ENCODE results near the gene AMZ2.

Gene AMZ2

GRCh38 chr17:68296217-68297191 lies 48.7 kb downstream of the AMZ2 start:
- Histone ChIP-seq H3K27me3 (ENCODE audit: control insufficient read depth, insufficient read depth, low read length) (peaks cover 18% of the 10 kb centered on the region), H3K36me3 (ENCODE audit: control insufficient read depth, low read depth, low read length) (no peaks in the 10 kb centered on the region), H3K4me3 (ENCODE audit: low read length) (no peak overlapping the region), H3K9ac (ENCODE audit: low read length) (no peak overlapping the region), H3K27ac (ENCODE audit: low read length) (no peak overlapping the region), H3K9me3 (ENCODE audit: control insufficient read depth, low read depth, low read length) (no peaks in the 10 kb centered on the region), H3K4me1 (ENCODE audit: control insufficient read depth, low read depth, low read length) (peaks cover 32% of the 10 kb centered on the region)

GRCh38 chr17:68297195-68297594 lies 49.4 kb downstream of the AMZ2 start:
- no peak overlapping the region for H3K9ac ChIP-seq (ENCODE audit: low read length)
- peaks cover 39% of the 10 kb centered on the region for H3K4me1 ChIP-seq (ENCODE audit: control insufficient read depth, low read depth, low read length)
- peaks cover 15% of the 10 kb centered on the region for H3K27me3 ChIP-seq (ENCODE audit: control insufficient read depth, insufficient read depth, low read length)
- no peaks in the 10 kb centered on the region for H3K9me3 ChIP-seq (ENCODE audit: control insufficient read depth, low read depth, low read length)
- H3K36me3 ChIP-seq (ENCODE audit: control insufficient read depth, low read depth, low read length), result no peaks in the 10 kb centered on the region
- H3K4me3 ChIP-seq (ENCODE audit: low read length), result no peak overlapping the region
- no peak overlapping the region for H3K27ac ChIP-seq (ENCODE audit: low read length)

GRCh38 chr17:68298601-68299000 lies 50.8 kb downstream of the AMZ2 start:
- peaks cover 44% of the 10 kb centered on the region for H3K4me1 ChIP-seq (ENCODE audit: control insufficient read depth, low read depth, low read length)
- no peak overlapping the region for H3K9ac ChIP-seq (ENCODE audit: low read length)

GRCh38 chr17:68299817-68300216 lies 52.0 kb downstream of the AMZ2 start:
- H3K4me1 ChIP-seq (ENCODE audit: control insufficient read depth, low read depth, low read length), result peaks cover 32% of the 10 kb centered on the region
- H3K4me3 ChIP-seq (ENCODE audit: low read length), result no peak overlapping the region
- H3K27me3 ChIP-seq (ENCODE audit: control insufficient read depth, insufficient read depth, low read length), result no peaks in the 10 kb centered on the region
- no peak overlapping the region for H3K9ac ChIP-seq (ENCODE audit: low read length)
- H3K36me3 ChIP-seq (ENCODE audit: control insufficient read depth, low read depth, low read length), result no peaks in the 10 kb centered on the region
- no peaks in the 10 kb centered on the region for H3K9me3 ChIP-seq (ENCODE audit: control insufficient read depth, low read depth, low read length)
- H3K27ac ChIP-seq (ENCODE audit: low read length), result no peak overlapping the region

More at GRCh38 chr17:68298601-68299000, 50.8 kb downstream of the AMZ2 start:
- no peak overlapping the region for H3K4me3 ChIP-seq (ENCODE audit: low read length)
- no peak overlapping the region for H3K27ac ChIP-seq (ENCODE audit: low read length)
- H3K36me3 ChIP-seq (ENCODE audit: control insufficient read depth, low read depth, low read length), result no peaks in the 10 kb centered on the region
- H3K27me3 ChIP-seq (ENCODE audit: control insufficient read depth, insufficient read depth, low read length), result peaks cover under 1% of the 10 kb centered on the region
- no peaks in the 10 kb centered on the region for H3K9me3 ChIP-seq (ENCODE audit: control insufficient read depth, low read depth, low read length)

GRCh38 chr17:68301438-68301959 lies 53.7 kb downstream of the AMZ2 start:
- Histone ChIP-seq H3K9ac (ENCODE audit: low read length) (no peak overlapping the region), H3K27ac (ENCODE audit: low read length) (no peak overlapping the region), H3K4me3 (ENCODE audit: low read length) (no peak overlapping the region), H3K9me3 (ENCODE audit: control insufficient read depth, low read depth, low read length) (no peaks in the 10 kb centered on the region), H3K27me3 (ENCODE audit: control insufficient read depth, insufficient read depth, low read length) (no peaks in the 10 kb centered on the region), H3K4me1 (ENCODE audit: control insufficient read depth, low read depth, low read length) (peaks cover 24% of the 10 kb centered on the region), H3K36me3 (ENCODE audit: control insufficient read depth, low read depth, low read length) (no peaks in the 10 kb centered on the region)

GRCh38 chr17:68302066-68302564 lies 54.3 kb downstream of the AMZ2 start:
- H3K27me3 ChIP-seq (ENCODE audit: control insufficient read depth, insufficient read depth, low read length), result no peaks in the 10 kb centered on the region
- H3K4me1 ChIP-seq (ENCODE audit: control insufficient read depth, low read depth, low read length), result peaks cover 17% of the 10 kb centered on the region
- no peak overlapping the region for H3K4me3 ChIP-seq (ENCODE audit: low read length)
- no peaks in the 10 kb centered on the region for H3K9me3 ChIP-seq (ENCODE audit: control insufficient read depth, low read depth, low read length)
- H3K36me3 ChIP-seq (ENCODE audit: control insufficient read depth, low read depth, low read length), result no peaks in the 10 kb centered on the region
- H3K9ac ChIP-seq (ENCODE audit: low read length), result no peak overlapping the region
- H3K27ac ChIP-seq (ENCODE audit: low read length), result no peak overlapping the region

GRCh38 chr17:68302666-68303065 lies 54.8 kb downstream of the AMZ2 start:
- H3K9ac ChIP-seq (ENCODE audit: low read length), result no peak overlapping the region
- no peak overlapping the region for H3K4me3 ChIP-seq (ENCODE audit: low read length)

GRCh38 chr17:68304706-68305105 lies 56.9 kb downstream of the AMZ2 start:
- no peak overlapping the region for H3K27ac ChIP-seq (ENCODE audit: low read length)
- H3K36me3 ChIP-seq (ENCODE audit: control insufficient read depth, low read depth, low read length), result no peaks in the 10 kb centered on the region
- no peak overlapping the region for H3K9ac ChIP-seq (ENCODE audit: low read length)
- no peaks in the 10 kb centered on the region for H3K27me3 ChIP-seq (ENCODE audit: control insufficient read depth, insufficient read depth, low read length)
- H3K9me3 ChIP-seq (ENCODE audit: control insufficient read depth, low read depth, low read length), result no peaks in the 10 kb centered on the region
- no peak overlapping the region for H3K4me3 ChIP-seq (ENCODE audit: low read length)
- H3K4me1 ChIP-seq (ENCODE audit: control insufficient read depth, low read depth, low read length), result peaks cover 17% of the 10 kb centered on the region

More at GRCh38 chr17:68302666-68303065, 54.8 kb downstream of the AMZ2 start:
- peaks cover 17% of the 10 kb centered on the region for H3K4me1 ChIP-seq (ENCODE audit: control insufficient read depth, low read depth, low read length)
- no peaks in the 10 kb centered on the region for H3K36me3 ChIP-seq (ENCODE audit: control insufficient read depth, low read depth, low read length)
- no peak overlapping the region for H3K27ac ChIP-seq (ENCODE audit: low read length)
- H3K9me3 ChIP-seq (ENCODE audit: control insufficient read depth, low read depth, low read length), result no peaks in the 10 kb centered on the region
- H3K27me3 ChIP-seq (ENCODE audit: control insufficient read depth, insufficient read depth, low read length), result no peaks in the 10 kb centered on the region

GRCh38 chr17:68305142-68305541 lies 57.3 kb downstream of the AMZ2 start:
- Histone ChIP-seq H3K9ac (ENCODE audit: low read length) (no peak overlapping the region), H3K36me3 (ENCODE audit: control insufficient read depth, low read depth, low read length) (no peaks in the 10 kb centered on the region), H3K9me3 (ENCODE audit: control insufficient read depth, low read depth, low read length) (no peaks in the 10 kb centered on the region), H3K4me1 (ENCODE audit: control insufficient read depth, low read depth, low read length) (peaks cover 17% of the 10 kb centered on the region), H3K4me3 (ENCODE audit: low read length) (no peak overlapping the region), H3K27ac (ENCODE audit: low read length) (no peak overlapping the region), H3K27me3 (ENCODE audit: control insufficient read depth, insufficient read depth, low read length) (no peaks in the 10 kb centered on the region)
